HG02623 (cell line): ENCODE measurements around the gene NXNL1.
A peak's percentile ranks its signal among the peaks of the same experiment; 100 is the strongest.
"Not testable (repeated sequence)": the region's sequence is repeated elsewhere in the genome, so short reads cannot be mapped to it uniquely, and the experiment has no call there.

Experiments used
- ATAC-seq: cut with Tn5 transposase; IDR thresholded peaks from one replicate; pipeline ENCODE4 v1.9.1; 2021; ENCODE audit warnings: moderate library complexity; ENCODE audit not compliant: unreplicated experiment

Gene NXNL1, protein sequence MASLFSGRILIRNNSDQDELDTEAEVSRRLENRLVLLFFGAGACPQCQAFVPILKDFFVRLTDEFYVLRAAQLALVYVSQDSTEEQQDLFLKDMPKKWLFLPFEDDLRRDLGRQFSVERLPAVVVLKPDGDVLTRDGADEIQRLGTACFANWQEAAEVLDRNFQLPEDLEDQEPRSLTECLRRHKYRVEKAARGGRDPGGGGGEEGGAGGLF

DNA sequence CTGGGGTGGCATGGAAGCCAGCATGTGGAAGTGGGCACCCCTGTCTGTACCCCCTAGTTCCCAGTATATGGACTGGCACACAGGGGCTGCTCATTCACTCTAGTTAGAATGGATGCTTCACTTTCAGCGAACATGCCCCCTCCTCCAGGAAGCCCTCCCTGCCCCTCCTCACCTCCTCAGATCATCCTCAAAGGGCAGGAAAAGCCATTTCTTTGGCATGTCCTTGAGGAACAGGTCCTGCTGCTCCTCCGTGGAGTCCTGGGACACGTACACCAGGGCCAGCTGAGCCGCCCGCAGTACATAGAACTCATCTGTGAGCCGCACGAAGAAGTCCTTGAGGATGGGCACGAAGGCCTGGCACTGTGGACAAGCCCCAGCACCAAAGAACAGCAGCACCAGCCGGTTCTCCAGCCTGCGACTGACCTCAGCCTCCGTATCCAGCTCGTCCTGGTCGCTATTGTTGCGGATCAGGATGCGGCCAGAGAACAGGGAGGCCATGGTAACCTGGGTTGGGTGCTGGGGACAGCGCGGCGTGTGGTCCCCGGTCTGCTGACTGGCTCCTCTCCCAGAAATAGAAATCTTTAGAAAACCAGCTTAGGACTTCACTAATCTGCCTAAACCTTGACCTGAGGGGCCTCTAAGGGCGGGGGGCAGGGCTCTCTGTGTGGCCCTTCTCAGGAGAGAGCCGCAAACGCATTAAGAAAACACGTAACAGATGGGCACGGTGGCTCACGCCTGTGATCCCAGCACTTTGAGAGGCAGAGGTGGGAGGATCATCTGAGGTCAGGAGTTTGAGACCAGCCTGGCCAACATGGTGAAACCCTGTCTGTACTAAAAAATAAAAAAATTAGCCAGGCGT is at the start of gene NXNL1:
Gene NXNL1 (minus strand): TSS at position 555 of the 859 bp plus-strand sequence. CDS start 57 bp downstream, at position 498.
- no peak for ATAC-seq

DNA sequence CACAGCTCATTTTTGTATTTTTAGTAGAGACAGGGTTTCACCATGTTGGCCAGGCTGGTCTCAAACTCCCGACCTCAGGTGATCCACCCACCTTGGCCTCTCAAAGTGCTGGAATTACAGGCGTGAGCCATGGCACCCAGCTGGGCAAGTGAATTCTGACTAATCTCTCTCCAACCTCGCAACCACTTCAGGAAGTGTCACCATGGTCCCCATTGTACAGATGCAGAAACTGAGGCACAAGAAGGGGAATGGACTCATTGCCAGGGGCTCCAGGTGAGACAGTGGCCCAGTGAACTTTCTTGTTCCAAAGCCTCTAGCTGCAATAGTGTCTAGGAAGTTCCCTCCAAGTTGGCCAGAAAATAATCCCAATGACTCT is 47.8 kb upstream of the NXNL1 start:
- not testable (repeated sequence) for ATAC-seq

DNA sequence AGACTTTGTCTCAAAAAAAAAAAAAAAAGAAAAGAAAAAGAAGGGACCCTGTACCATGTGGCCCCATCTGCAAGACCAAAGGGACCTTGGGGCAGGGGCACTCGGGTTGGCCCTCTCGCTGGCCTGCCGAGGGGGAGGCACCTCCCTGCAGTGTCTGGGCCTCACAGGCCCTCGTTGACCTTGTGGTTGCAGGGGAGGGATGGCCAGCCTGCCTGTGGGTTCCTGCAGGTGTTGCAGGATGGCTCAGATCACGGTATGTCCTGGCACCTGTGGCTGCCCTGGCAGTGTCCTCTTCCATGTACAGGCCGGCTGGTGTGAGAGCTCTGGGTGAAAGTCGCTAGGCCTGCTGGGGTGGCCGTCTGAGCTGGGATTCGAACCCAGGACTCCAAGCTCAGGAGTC is 46.0 kb upstream of the NXNL1 start:
- no peak for ATAC-seq

DNA sequence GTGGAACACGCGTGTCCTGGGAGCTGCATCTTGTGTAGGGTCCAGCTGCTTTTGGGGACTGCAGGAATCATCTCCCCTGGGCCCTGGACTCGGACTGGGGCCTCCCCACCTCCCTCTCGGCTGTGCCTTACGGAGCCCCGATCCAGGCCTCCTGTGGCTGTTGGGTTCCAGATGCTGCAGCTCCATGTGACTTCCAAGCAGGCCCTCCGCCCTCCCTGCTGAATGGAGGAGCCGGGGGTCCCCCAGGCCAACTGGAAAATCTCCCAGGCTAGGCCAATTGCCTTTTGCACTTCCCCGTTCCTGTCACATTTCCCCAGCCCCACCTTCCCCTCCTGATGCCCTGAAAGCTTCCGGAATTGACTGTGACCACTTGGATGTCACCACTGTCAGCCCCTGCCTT is 44.5 kb upstream of the NXNL1 start:
- no peak for ATAC-seq

DNA sequence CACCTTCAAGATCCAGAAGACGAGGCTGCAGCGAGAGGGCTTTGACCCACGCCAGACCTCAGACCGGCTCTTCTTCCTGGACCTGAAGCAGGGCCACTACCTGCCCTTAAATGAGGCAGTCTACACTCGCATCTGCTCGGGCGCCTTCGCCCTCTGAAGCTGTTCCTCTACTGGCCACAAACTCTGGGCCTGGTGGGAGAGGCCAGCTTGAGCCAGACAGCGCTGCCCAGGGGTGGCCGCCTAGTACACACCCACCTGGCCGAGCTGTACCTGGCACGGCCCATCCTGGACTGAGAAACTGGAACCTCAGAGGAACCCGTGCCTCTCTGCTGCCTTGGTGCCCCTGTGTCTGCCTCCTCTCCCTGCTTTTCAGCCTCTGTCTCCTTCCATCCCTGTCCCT is 43.7 kb upstream of the NXNL1 start:
- ATAC-seq, result no peak

DNA sequence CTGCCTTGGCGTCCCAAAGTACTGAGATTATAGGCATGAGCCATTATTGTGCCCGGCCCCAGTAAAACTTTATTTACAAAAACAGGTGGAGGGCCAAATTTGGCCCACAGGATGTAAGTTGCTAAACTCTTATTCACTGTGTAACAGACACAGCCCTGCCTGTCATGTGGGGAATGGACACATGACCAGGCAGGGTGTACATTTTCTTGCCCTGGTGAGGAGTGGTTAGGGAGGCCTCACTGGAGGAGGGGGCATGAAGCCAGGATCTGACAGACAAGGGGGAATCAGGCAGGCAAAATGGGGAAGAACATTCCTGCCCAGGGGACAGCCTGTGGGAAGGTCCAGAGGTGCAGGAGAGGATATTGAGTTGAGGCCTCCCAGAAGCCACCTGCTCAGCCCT is 43.3 kb upstream of the NXNL1 start:
- ATAC-seq, result no peak

DNA sequence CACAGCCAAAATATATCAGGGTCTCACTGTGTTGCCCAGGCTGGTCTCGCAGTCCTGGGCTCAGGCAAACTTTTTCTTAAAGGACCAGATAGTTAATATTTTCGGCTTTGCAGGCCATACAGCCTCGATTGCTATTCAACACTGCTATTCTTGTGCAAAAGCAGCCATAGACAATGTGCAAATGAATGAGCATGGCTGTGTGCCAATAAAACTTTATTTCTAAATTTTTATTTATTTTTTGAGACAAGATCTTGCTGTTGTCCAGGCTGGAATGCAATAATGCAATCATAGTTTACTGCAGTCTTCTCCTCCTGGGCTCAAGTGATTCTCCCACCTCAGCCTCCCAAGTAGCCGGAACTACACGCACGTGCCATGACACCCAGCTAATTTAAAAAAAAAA is 42.5 kb upstream of the NXNL1 start:
- ATAC-seq, result no peak

DNA sequence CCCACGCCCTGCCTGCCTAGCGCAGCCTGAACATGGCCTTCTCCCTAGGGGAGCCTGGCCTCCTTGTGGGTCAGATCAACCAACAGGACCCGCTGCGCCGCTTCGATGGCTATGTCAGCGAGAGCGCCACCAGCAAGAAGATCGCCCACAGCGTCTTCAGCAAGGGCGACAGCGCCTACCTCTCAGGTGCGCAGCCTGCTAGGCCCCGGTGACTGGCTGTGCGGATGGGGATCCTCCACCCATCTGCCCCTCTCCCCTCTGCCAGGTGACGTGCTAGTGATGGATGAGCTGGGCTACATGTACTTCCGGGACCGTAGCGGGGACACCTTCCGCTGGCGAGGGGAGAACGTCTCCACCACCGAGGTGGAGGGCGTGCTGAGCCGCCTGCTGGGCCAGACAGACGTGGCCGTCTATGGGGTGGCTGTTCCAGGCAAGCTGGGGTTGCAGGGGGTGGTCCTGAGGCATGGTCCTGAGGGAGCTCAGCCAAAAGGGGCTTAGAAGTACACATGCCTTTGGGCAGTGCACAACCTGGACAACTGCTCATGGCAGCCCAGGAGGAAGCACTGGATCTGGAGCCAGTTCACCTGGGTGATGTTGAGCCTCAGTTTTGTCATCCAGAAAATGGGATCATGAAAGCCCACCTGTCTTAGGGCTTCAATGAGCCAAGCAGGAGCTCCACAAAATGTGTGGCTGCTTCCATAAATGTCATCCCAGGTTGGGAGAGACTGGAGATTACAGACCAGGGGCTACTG is 39.9 kb upstream of the NXNL1 start:
- no peak for ATAC-seq

DNA sequence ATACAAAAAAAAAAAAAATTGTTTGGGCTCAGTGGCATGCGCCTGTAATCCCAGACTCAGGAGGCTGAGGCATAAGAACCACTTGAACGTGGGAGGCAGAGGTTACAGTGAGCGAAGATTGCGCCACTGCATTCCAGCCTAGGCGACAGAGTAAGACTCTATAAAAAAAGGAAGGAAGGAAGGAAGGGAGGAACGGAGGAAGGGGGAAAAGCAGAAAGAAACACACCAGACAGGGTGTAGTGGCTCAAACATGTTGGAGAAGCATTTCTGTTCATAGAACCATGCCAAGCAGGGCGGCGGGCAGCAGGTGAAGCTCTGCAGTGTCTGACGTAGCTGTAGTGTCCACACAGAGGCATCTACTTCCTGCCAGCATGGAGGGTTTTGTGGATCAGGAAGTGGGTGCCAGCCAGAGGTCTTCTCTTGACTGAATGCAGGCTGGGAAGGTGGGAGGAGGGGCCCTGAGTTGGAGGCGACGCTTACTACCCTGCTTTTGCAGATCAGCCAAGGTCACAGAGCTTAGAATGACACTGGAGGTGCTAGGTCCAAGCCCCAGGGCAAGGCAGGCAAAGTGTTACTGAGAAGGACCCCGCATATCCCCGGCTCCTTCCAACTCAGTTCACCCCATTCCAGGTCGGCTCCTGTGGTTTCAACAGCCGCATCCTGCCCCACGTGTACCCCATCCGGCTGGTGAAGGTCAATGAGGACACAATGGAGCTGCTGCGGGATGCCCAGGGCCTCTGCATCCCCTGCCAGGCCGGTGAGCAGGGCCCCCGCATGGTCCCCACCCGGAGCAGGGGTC is 39.1 kb upstream of the NXNL1 start:
- ATAC-seq, result no peak

DNA sequence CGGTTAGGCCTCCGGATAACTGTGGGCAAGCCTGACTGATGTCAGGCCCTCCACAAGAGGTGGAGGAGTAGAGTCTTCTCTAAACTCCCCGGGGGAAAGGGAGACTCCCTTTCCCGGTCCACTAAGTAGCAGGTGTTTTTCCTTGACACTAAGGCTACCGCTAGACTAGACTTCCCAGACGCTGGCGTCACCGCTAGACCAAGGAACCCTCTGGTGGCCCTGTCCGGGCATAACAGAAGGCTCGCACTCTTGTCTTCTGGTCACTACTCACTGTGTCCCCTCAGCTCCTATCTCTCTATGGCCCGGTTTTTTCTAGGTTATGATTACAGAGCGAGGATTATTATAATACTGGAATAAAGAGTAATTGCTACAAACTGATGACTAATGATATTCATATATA is 38.3 kb upstream of the NXNL1 start:
- ATAC-seq, result not testable (repeated sequence)

DNA sequence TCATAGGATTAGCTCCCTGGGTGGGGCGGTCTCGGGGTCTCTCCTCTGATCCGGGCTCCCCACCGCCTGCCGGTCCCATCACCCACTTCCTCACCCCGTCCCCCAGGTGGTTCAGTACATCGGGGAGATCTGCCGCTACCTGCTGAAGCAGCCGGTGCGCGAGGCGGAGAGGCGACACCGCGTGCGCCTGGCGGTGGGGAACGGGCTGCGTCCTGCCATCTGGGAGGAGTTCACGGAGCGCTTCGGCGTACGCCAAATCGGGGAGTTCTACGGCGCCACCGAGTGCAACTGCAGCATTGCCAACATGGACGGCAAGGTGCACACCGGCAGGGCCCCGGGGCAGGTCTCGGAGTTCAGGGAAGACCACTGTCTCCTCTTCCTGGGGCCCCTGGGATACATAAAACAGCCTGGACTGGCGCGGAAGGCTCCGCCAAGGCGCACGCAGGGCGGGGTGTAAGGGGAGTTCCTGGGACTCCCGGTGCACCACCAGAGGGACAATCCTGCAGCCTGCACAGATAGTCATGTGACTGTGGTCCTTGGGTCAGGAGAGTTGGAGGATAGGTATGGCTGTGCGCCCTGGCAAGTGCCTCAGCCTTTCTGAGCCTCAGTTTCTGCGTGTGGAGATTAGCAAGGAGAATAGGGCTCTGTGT is 36.5 kb upstream of the NXNL1 start:
- no peak for ATAC-seq

DNA sequence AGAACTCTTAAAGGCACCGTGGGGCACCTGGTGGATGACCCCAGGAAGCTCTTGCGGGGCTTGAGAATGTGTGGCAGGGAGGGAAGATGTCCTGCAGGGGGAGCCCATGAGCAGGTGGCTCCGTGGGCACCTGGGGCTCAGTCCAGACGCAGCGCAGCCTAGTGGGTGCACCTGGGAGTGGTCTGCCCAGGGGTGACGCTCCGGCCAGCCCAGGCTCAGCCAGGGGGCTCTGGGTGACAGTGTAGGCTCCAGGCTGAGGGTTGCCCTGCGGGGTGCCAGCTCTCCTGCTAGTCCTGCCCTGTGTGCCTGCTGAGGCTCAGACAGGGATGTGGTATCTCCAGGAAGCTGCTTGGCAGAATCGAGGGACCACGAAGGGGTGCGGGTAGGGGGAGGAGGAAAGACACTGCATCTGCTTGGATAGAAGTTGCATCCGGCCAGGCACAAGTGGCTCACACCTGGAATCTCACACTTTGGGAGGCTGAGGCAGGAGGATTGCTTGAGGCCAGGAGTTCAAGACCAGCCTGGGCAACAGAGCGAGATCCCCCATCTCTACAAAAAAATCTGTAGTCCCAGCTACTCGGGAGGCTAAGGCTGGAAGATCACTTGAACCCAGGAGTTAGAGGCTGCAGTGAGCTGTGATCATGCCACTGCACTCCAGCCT is 35.7 kb upstream of the NXNL1 start:
- ATAC-seq, result peak; percentile 57

DNA sequence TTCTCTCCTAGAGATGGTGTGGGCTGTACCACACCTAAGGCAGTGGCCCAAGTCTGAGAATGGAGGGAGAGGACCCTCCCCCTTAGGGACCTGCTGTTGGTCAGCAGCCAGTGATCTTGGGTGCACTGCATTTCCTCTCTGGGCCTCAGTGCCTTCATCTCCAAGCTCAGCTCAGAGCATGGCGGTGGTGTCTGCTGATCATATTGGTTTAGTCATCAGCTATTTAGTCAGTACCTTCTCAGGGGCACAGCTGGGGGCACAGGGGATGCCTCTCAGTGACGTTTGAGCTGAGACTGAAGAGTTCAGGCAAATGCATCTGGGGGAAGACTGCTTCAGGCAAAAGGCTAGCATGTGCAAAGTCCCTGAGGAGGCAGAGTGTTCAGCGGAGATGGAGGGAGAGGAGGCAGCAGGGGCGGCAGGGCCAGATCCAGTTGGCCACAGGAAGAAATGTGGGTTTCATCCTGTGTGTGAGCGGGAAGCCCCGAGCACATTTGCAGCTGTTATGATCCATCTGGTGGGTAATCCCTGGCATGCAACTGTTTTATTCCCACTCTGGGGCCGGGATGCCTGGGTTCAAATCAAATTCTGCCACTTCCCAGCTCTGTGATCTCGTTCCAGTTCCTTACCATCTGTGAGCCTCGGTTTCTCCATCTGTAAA is 35.0 kb upstream of the NXNL1 start:
- no peak for ATAC-seq

DNA sequence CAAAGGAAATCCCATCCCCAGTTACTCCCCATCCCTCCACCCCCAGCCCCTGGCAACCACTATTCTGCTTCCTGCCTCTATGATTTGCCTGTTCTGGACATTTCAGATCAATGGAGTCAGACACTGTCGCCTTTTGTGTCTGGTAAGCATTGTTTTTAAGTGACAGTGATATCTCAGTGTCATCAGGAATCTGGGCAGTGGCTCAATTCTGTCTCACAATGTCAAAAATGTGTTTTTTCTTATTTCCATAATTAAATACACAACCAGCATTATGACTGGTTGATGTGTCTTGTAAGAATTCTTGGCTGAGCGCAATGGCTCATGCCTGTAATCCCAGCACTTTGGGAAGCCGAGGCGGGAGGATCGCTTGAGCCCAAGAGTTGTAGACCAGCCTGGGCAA is 30.6 kb upstream of the NXNL1 start:
- no peak for ATAC-seq

DNA sequence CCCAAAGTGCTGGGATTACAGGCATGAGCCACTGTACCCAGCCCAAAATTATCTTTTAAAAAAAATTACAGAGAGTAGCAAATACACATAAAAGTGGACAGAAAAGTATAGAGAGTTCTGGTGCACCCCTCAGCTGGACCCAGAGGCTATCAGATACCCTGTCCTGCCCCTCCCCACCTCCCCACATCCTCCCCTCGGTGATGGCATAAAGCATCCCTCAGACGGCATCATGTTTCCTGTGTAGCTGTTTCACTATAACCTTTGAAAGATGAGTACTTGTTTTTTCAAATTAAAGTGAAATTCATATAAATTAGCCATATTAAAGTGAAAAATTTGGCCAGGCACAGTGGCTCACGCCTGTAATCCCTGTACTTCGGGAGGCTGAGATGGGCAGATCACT is 29.7 kb upstream of the NXNL1 start:
- no peak for ATAC-seq

DNA sequence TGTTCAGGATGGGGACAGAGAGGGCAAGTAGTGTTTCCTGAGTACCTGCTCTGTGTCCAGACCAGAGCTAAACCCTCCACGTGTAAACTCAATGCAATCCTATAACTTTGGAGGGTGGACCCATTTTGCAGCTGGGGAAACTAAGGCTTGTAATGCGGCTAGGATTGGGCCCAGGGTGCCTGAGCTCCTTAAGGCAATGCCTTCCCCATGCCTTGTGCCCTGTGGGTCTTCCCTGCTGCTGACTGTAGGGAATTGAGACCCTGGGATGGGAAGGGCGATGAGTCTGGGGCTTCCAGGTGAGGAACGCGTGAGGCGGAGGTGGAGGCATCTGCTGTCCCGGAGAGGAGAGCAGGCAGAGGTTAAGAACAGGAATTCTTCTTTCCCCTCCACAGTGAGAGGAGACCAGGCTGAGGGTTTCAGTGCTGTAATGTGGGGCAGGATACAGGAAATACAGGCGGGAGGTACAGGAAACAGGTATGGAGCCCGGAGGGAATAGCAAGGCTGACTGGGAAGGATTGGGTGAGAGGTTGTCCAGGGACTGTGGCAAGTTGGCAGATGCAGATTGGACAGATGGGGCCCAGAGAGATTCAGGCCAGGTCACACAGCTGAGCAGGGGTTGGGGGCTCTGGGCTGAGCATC is 28.8 kb upstream of the NXNL1 start:
- no peak for ATAC-seq

DNA sequence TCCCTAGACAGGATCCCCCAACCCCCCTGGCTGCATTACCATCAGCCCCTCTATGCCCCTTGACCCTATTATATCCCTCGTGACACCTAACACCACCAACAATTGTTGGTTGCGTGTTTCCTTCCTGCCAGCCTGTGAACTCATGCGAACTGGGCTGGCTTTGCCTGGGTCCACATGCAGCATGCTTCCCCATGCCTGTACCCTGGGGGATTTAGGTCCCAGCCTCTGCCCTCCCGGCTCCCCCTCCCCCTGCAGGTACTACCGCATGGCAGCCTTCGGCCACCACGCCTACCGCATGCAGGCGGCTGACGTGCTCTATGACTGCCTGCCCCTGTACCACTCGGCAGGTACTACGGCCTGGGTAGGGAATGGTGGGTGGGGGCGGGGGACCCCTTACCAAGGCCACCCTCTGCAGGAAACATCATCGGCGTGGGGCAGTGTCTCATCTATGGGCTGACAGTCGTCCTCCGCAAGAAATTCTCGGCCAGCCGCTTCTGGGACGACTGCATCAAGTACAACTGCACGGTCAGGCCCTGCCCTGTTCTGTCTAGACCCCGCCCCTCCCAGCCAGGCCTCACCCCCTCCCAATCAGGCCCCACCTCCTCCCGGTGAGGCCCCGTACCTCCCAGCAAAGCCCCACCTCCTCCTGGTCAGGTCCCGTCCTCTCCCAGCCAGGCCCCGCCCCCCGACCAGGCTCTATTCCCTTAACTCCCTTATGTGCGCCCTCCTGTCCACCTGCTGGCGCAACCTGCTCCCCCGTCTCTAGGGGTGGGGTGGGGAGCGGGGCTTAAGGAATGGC is 28.1 kb upstream of the NXNL1 start:
- no peak for ATAC-seq
